Measurements from ENCODE around the gene JARID2. TPM values are rescaled to one million over a fixed set of nuclear protein-coding genes. Genes with fewer than 3 reads are reported as not detected.

The JARID2 gene
- total and polyA plus RNA-seq, 7 donors, result 1.8 to 7.8 (median 6.1) TPM

GRCh38 chr6:15527838-15528617 lies 282.2 kb downstream of the JARID2 start:
- WGBS, 2 donors, result 96 to 98% methylated on average over 12 of the region's 12 CpGs
- no peak for TF ChIP-seq POLR2A (IDR thresholded peaks at IDR 0.05)
- no peak for TF ChIP-seq EP300 (IDR thresholded peaks at IDR 0.05)
- intact Hi-C loops (cut with DNase I), result no loop called here

GRCh38 chr6:15528870-15529269 lies 283.0 kb downstream of the JARID2 start:
- Histone ChIP-seq H3K4me1 (no peaks in the 10 kb centered on the region), H3K36me3 (peaks cover 0 to 34% (median 4%) of the 10 kb centered on the region in 4 donors), H3K4me3 (no peak overlapping the region), H3K9me3 (no peaks in the 10 kb centered on the region), H3K27ac (no peak overlapping the region), H3K27me3 (no peaks in the 10 kb centered on the region)
- no peak for TF ChIP-seq EP300 (IDR thresholded peaks at IDR 0.05)
- TF ChIP-seq CTCF (IDR thresholded peaks at IDR 0.05), result no peak
- TF ChIP-seq POLR2AphosphoS5 (IDR thresholded peaks at IDR 0.05), result no peak
- TF ChIP-seq POLR2A (IDR thresholded peaks at IDR 0.05), result no peak
- intact Hi-C loops (cut with DNase I), result no loop called here
- 97% methylated on average over 9 of the region's 9 CpGs for WGBS, 2 donors
- no peak for DNase-seq

More at GRCh38 chr6:15527838-15528617, 282.2 kb downstream of the JARID2 start:
- Histone ChIP-seq H3K4me3 (no peak overlapping the region), H3K27me3 (no peaks in the 10 kb centered on the region), H3K9me3 (no peaks in the 10 kb centered on the region), H3K27ac (no peak overlapping the region), H3K4me1 (no peaks in the 10 kb centered on the region), H3K36me3 (peaks cover 0 to 42% (median 8%) of the 10 kb centered on the region in 4 donors)
- no peak for DNase-seq

- no peaks in the 10 kb centered on the region for H3K27me3 ChIP-seq
- peaks cover 0 to 3% (median 1%) of the 10 kb centered on the region in 4 donors for H3K4me1 ChIP-seq
- no peak for TF ChIP-seq POLR2A (IDR thresholded peaks at IDR 0.05)
- no peak overlapping the region for H3K27ac ChIP-seq
- no peak overlapping the region for H3K4me3 ChIP-seq
- H3K36me3 ChIP-seq, result peaks cover 0 to 21% (median 1%) of the 10 kb centered on the region in 4 donors
- DNase-seq, result no peak
- no peaks in the 10 kb centered on the region for H3K9me3 ChIP-seq
- WGBS, 2 donors, result 92 to 94% methylated on average over 10 of the region's 10 CpGs
- intact Hi-C loops (cut with DNase I), result no loop called here
Observed at GRCh38 chr6:15530411-15530810, 284.5 kb downstream of the JARID2 start.

GRCh38 chr6:15531973-15532372 lies 286.1 kb downstream of the JARID2 start:
- Histone ChIP-seq H3K9me3 (no peaks in the 10 kb centered on the region), H3K4me3 (no peak overlapping the region), H3K27me3 (no peaks in the 10 kb centered on the region), H3K4me1 (peaks cover 0 to 19% (median 14%) of the 10 kb centered on the region in 4 donors), H3K27ac (no peak overlapping the region), H3K36me3 (peaks cover 0 to 21% (median 1%) of the 10 kb centered on the region in 4 donors)
- no peak for TF ChIP-seq CTCF (IDR thresholded peaks at IDR 0.05)
- TF ChIP-seq POLR2AphosphoS5 (IDR thresholded peaks at IDR 0.05), result no peak
- TF ChIP-seq POLR2A (IDR thresholded peaks at IDR 0.05), result no peak
- TF ChIP-seq EP300 (IDR thresholded peaks at IDR 0.05), result no peak
- DNase-seq, result no peak
- intact Hi-C loops (cut with DNase I), result no loop called here
- WGBS, 2 donors, result 97 to 98% methylated on average over 7 of the region's 7 CpGs

- intact Hi-C loops (cut with DNase I), result no loop called here
- Histone ChIP-seq H3K27ac (no peak overlapping the region), H3K4me1 (peaks cover 0 to 21% (median 16%) of the 10 kb centered on the region in 4 donors), H3K27me3 (no peaks in the 10 kb centered on the region), H3K36me3 (peaks cover 0 to 21% (median 1%) of the 10 kb centered on the region in 4 donors), H3K9me3 (no peaks in the 10 kb centered on the region), H3K4me3 (no peak overlapping the region)
- TF ChIP-seq POLR2A (IDR thresholded peaks at IDR 0.05) (no peak), CTCF (IDR thresholded peaks at IDR 0.05) (no peak), EP300 (IDR thresholded peaks at IDR 0.05) (no peak), POLR2AphosphoS5 (IDR thresholded peaks at IDR 0.05) (no peak)
- WGBS, 2 donors, result 80 to 85% methylated on average over 12 of the region's 12 CpGs
- DNase-seq, result no peak
Observed at GRCh38 chr6:15533379-15534026, 287.6 kb downstream of the JARID2 start.

Data from sigmoid colon (tissue), 7 donors.